HFFc6 (cell line): ENCODE measurements around the gene PPP3R1. TPM values are rescaled to one million over a fixed set of nuclear protein-coding genes. Genes with fewer than 3 reads are reported as not detected.

Experiments
- DNase-seq: peaks from one replicate; pipeline ENCODE4 v3.0.0-alpha.2; 2018
- H3K27ac Mint-ChIP-seq: 2 replicates; pipeline ENCODE4 v1.8.0; 2020; ENCODE audit warnings: mild to moderate bottlenecking, mixed read lengths
- H3K27me3 Mint-ChIP-seq: 2 replicates; pipeline ENCODE4 v1.8.0; 2021; ENCODE audit warnings: mild to moderate bottlenecking, moderate library complexity, mixed read lengths; ENCODE audit not compliant: insufficient read depth
- H3K36me3 Mint-ChIP-seq: 2 replicates; pipeline ENCODE4 v1.8.0; 2021; ENCODE audit warnings: low read depth, mixed read lengths
- H3K4me1 Mint-ChIP-seq: 2 replicates; pipeline ENCODE4 v1.8.0; 2020; ENCODE audit warnings: low read depth, mixed read lengths
- H3K4me3 Mint-ChIP-seq: 2 replicates; pipeline ENCODE4 v1.8.0; 2020; ENCODE audit warnings: mild to moderate bottlenecking, moderate library complexity, mixed read lengths
- H3K9me3 Mint-ChIP-seq: 2 replicates; pipeline ENCODE4 v1.8.0; 2020; ENCODE audit warnings: mild to moderate bottlenecking, mixed read lengths
- total RNA-seq, 6 experiments: library from RNA; stranded (reverse); fragmentation: NEBNext Ultra II Directional; extraction: Animal tissue kit (Norgen Biotek cat#: 25700); gene quantifications; 2 replicates in 1 of 6; 3 replicates in 5 of 6; pipeline ENCODE4 v1.2.3, GENCODE V29; 2021
- TF ChIP-seq, protein P1 (sequence below): fragments of 200-600 bp; sonication (generic); IDR thresholded peaks from 2 replicates; pipeline ENCODE4 v1.5.0; 2021; ENCODE audit warnings: antibody characterized with exemption, mild to moderate bottlenecking

Gene PPP3R1
- total RNA-seq, 6 experiments from 2014 or later, result 60.0 to 67.0 (median 63.0) TPM

DNA sequence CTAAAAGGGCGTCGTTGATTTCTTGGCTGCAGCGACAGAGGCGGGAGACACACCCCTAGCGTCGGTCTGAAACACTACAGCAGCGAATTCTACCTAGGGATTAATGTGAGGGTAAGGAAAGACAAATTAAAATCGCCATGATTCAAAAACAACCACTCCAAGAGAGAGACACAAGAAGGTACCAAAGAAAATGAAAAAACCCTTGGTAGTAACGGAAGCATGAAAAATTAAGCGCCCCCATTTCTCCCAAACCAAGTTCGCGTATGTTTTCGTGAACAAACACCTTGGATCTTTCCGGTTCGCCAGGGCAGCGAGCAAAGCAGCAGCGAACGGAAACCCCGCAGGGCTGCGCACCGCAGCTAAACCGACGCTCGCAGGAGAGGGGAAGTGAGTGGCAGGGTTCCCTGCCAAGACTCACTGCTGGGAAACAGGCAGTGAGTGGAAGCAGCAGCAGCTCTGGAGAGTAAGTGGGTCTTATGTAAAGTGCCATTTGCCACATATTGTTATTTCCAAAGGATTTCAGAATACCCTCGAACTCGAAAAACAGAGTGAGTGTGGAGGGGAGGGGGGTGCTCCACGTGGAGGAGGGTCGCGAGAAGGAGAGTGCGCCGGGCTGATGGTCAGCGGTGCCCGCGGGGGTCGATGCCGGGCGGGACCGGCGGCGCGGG, 1.0 kb downstream of the PPP3R1 start:
- no peaks in the 10 kb centered on the region for H3K9me3 Mint-ChIP-seq
- H3K4me1 Mint-ChIP-seq, result peaks cover 32% of the 10 kb centered on the region
- H3K4me3 Mint-ChIP-seq, result peak overlapping the region; percentile 94
- H3K36me3 Mint-ChIP-seq, result peaks cover 15% of the 10 kb centered on the region
- peak; percentile 76 for DNase-seq
- peaks cover 7% of the 10 kb centered on the region for H3K27me3 Mint-ChIP-seq
- peak overlapping the region; percentile 93 for H3K27ac Mint-ChIP-seq
- TF ChIP-seq, protein P1, sequence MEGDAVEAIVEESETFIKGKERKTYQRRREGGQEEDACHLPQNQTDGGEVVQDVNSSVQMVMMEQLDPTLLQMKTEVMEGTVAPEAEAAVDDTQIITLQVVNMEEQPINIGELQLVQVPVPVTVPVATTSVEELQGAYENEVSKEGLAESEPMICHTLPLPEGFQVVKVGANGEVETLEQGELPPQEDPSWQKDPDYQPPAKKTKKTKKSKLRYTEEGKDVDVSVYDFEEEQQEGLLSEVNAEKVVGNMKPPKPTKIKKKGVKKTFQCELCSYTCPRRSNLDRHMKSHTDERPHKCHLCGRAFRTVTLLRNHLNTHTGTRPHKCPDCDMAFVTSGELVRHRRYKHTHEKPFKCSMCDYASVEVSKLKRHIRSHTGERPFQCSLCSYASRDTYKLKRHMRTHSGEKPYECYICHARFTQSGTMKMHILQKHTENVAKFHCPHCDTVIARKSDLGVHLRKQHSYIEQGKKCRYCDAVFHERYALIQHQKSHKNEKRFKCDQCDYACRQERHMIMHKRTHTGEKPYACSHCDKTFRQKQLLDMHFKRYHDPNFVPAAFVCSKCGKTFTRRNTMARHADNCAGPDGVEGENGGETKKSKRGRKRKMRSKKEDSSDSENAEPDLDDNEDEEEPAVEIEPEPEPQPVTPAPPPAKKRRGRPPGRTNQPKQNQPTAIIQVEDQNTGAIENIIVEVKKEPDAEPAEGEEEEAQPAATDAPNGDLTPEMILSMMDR, result peak; percentile 83

DNA sequence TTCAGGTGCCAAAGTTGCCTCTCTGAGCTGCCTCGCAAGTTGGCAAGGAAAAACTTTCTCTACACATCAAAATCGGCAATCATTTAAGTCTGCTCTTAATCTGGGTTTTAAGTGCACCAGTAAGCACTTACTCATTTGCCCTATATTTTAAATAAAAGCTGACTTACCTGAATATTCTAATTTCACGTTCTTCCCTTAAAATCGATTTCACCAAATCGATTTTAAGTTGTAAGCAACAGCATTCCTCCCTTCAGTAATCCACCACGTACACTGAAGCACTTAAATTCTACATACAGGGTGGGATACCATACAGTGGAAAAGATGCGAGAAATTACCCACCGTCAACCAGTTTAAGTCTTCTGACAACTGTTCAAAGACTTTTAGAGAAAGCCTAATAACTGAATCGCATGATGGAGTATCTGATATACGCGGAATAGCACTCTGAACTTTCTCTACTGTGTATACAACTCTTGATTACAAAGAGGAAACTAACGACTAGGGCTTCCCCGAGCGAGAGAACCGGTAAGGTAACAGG, 1.6 kb downstream of the PPP3R1 start:
- Mint-ChIP-seq H3K36me3 (peaks cover 15% of the 10 kb centered on the region), H3K4me3 (peak overlapping the region; percentile 94), H3K4me1 (peaks cover 26% of the 10 kb centered on the region), H3K27ac (peak overlapping the region; percentile 93), H3K27me3 (peaks cover 5% of the 10 kb centered on the region), H3K9me3 (no peaks in the 10 kb centered on the region)
- DNase-seq, result no peak
- TF ChIP-seq, protein P1, result no peak

DNA sequence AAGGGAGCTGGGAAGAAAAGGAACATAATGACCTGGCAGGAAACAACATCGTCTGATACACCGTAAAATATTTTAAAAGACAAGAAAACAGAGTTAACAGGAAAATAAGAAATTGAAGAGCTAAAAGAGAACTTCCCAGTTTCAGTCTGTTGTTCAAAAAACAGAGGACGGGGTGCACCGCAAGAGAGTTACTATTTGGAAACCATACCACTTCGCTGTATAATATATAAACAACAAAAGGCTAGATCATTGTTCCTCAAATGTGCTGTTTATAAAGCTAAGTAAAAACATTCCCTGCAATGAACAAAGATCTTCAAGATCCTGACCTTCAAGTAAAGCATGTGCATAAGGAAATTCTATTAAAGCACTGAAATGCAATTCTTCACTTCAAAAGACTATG, 2.1 kb downstream of the PPP3R1 start:
- Mint-ChIP-seq H3K36me3 (peaks cover 15% of the 10 kb centered on the region), H3K9me3 (no peaks in the 10 kb centered on the region), H3K4me1 (peaks cover 22% of the 10 kb centered on the region), H3K4me3 (peak overlapping the region; percentile 94), H3K27ac (peak overlapping the region; percentile 93), H3K27me3 (peaks cover 5% of the 10 kb centered on the region)
- DNase-seq, result no peak
- TF ChIP-seq, protein P1, result no peak

DNA sequence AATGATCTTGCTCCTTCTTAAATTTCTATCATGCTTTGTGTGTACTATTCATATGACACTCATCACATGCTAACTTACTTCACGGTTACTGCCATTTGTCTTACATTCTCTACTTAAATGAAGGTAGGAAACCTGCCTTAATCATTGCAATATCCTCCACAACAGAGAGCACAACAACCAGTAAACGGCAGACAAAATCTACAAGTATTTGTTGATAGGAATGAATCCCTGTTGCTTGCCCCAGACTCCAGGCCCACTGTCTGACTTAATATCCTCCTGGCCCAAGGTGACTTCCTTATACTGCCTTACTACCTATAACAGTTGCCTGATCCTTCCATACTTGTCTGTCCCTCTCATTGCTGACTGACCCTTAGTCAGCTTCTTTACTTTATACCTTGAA, 3.5 kb downstream of the PPP3R1 start:
- peaks cover 15% of the 10 kb centered on the region for H3K36me3 Mint-ChIP-seq

DNA sequence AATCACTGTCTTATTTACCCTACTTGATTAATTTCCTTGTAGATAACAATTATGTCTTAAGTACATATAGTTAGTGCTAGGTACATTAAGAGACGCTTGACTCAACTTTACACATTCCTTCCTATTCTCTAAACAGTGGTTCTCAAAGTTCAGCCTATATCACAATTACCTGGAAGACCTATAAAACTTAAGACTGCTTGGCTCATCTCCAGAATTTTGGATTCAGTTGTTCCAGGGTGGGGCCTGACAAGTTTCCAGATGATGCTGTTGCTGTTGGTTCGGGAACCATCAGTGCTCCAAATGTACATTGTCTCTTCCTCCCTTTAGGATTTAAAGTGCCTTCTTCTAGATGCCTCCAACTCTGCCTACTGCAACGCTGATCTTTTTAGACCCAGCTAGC, 4.0 kb downstream of the PPP3R1 start:
- DNase-seq, result no peak
- peaks cover 12% of the 10 kb centered on the region for H3K4me1 Mint-ChIP-seq
- H3K9me3 Mint-ChIP-seq, result no peaks in the 10 kb centered on the region
- H3K27ac Mint-ChIP-seq, result no peak overlapping the region
- H3K36me3 Mint-ChIP-seq, result peaks cover 15% of the 10 kb centered on the region
- peaks cover 5% of the 10 kb centered on the region for H3K27me3 Mint-ChIP-seq
- TF ChIP-seq, protein P1, result no peak
- no peak overlapping the region for H3K4me3 Mint-ChIP-seq

More for the DNA sequence above, 3.5 kb downstream of the PPP3R1 start:
- DNase-seq, result no peak
- Mint-ChIP-seq H3K27me3 (peaks cover 5% of the 10 kb centered on the region), H3K4me1 (peaks cover 8% of the 10 kb centered on the region), H3K4me3 (no peak overlapping the region; the same call in 1 of the 2 replicates), H3K9me3 (no peaks in the 10 kb centered on the region), H3K27ac (no peak overlapping the region)
- TF ChIP-seq, protein P1, result no peak
